Ishikawa (cell line): ENCODE measurements around the gene RGS12.

Experiments
- CEBPB ChIP-seq: IDR thresholded peaks from 2 replicates; pipeline ENCODE4 v1.6.1; 2012
- EGR1 ChIP-seq: IDR thresholded peaks from 2 replicates; pipeline ENCODE4 v1.6.1; 2012
- EP300 ChIP-seq: IDR thresholded peaks from 2 replicates; pipeline ENCODE4 v1.6.1; 2012; ENCODE audit warnings: borderline replicate concordance
- FOXM1 ChIP-seq: IDR thresholded peaks from 2 replicates; pipeline ENCODE4 v1.6.1; 2012; ENCODE audit warnings: low read depth, borderline replicate concordance
- MAX ChIP-seq: IDR thresholded peaks from 2 replicates; pipeline ENCODE4 v1.6.1; 2012
- RAD21 ChIP-seq: IDR thresholded peaks from 2 replicates; pipeline ENCODE4 v1.6.1; 2012; ENCODE audit warnings: low read depth
- TAF1 ChIP-seq: IDR thresholded peaks from 2 replicates; pipeline ENCODE4 v1.6.1; 2012; ENCODE audit warnings: low read depth, mild to moderate bottlenecking
- YY1 ChIP-seq: IDR thresholded peaks from 2 replicates; pipeline ENCODE4 v1.6.1; 2012; ENCODE audit warnings: low read depth
- TF ChIP-seq, protein P1 (sequence below): IDR thresholded peaks from 2 replicates; pipeline ENCODE4 v1.6.1; 2012
- TF ChIP-seq, protein P2 (sequence below): IDR thresholded peaks from 2 replicates; pipeline ENCODE4 v1.6.1; 2012; ENCODE audit warnings: low read depth, mild to moderate bottlenecking

DNA sequence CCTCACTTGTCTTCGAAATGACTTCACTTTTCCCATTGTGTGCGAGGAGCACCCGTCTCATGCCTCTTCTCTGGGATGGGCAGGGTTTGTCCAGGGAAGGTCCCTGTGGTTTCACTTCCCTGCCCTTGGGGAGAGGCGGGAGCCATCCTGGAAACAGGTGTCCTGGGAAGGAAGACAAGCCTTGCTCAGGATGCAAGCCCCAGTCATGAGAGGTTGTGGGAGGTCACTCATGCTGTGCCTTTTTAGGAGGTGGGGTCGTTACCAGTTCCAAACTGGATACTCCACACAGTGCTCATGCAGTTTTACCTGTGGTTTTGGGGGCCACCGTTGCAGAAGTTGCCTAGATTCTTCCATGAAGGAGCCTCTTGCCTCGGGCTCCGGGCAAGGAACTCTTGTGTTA, 3.8 kb downstream of the RGS12 start:
- TF ChIP-seq FOXM1 (no peak), RAD21 (no peak), CEBPB (no peak), EP300 (no peak), MAX (no peak), TAF1 (no peak), YY1 (no peak), EGR1 (no peak)
- TF ChIP-seq, protein P1, sequence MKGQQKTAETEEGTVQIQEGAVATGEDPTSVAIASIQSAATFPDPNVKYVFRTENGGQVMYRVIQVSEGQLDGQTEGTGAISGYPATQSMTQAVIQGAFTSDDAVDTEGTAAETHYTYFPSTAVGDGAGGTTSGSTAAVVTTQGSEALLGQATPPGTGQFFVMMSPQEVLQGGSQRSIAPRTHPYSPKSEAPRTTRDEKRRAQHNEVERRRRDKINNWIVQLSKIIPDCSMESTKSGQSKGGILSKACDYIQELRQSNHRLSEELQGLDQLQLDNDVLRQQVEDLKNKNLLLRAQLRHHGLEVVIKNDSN: no peak
- TF ChIP-seq, protein P2, sequence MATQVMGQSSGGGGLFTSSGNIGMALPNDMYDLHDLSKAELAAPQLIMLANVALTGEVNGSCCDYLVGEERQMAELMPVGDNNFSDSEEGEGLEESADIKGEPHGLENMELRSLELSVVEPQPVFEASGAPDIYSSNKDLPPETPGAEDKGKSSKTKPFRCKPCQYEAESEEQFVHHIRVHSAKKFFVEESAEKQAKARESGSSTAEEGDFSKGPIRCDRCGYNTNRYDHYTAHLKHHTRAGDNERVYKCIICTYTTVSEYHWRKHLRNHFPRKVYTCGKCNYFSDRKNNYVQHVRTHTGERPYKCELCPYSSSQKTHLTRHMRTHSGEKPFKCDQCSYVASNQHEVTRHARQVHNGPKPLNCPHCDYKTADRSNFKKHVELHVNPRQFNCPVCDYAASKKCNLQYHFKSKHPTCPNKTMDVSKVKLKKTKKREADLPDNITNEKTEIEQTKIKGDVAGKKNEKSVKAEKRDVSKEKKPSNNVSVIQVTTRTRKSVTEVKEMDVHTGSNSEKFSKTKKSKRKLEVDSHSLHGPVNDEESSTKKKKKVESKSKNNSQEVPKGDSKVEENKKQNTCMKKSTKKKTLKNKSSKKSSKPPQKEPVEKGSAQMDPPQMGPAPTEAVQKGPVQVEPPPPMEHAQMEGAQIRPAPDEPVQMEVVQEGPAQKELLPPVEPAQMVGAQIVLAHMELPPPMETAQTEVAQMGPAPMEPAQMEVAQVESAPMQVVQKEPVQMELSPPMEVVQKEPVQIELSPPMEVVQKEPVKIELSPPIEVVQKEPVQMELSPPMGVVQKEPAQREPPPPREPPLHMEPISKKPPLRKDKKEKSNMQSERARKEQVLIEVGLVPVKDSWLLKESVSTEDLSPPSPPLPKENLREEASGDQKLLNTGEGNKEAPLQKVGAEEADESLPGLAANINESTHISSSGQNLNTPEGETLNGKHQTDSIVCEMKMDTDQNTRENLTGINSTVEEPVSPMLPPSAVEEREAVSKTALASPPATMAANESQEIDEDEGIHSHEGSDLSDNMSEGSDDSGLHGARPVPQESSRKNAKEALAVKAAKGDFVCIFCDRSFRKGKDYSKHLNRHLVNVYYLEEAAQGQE: no peak
